MM.1S (cell line): Measurements from ENCODE around the gene RELN.

Experiments used
- EZH2 ChIP-seq: fragments of 300-600 bp; sonication (generic); optimal IDR thresholded peaks from 2 replicates; pipeline ENCODE3; 2017; ENCODE audit warnings: low read depth, mild to moderate bottlenecking, antibody characterized with exemption, low read length, mixed read lengths
- EZH2phosphoT487 ChIP-seq: fragments of 300-600 bp; sonication (generic); IDR thresholded peaks from 2 replicates; pipeline ENCODE4 v1.6.1; 2018; ENCODE audit warnings: antibody characterized with exemption, low read length
- TF ChIP-seq, protein P1 (sequence below): fragments of 300-600 bp; sonication (generic); IDR thresholded peaks from 2 replicates; pipeline ENCODE4 v1.5.1; 2016; ENCODE audit warnings: antibody characterized with exemption, low read length, mixed read lengths

GRCh38 chr7:103875718-103876117 is 113.7 kb downstream of the RELN start:
- TF ChIP-seq, protein P1, sequence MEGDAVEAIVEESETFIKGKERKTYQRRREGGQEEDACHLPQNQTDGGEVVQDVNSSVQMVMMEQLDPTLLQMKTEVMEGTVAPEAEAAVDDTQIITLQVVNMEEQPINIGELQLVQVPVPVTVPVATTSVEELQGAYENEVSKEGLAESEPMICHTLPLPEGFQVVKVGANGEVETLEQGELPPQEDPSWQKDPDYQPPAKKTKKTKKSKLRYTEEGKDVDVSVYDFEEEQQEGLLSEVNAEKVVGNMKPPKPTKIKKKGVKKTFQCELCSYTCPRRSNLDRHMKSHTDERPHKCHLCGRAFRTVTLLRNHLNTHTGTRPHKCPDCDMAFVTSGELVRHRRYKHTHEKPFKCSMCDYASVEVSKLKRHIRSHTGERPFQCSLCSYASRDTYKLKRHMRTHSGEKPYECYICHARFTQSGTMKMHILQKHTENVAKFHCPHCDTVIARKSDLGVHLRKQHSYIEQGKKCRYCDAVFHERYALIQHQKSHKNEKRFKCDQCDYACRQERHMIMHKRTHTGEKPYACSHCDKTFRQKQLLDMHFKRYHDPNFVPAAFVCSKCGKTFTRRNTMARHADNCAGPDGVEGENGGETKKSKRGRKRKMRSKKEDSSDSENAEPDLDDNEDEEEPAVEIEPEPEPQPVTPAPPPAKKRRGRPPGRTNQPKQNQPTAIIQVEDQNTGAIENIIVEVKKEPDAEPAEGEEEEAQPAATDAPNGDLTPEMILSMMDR = no peak
- TF ChIP-seq EZH2 = no peak
- no peak for TF ChIP-seq EZH2phosphoT487
